Upper lobe of left lung (tissue), 4 donors: ENCODE measurements around the gene STK25.
A peak's percentile ranks its signal among the peaks of the same experiment; 100 is the strongest.

ENCODE experiments used
- CTCF ChIP-seq, 6 experiments: fragments of 450-650 bp in 4 of 6; fragments of 200-600 bp in 2 of 6; sonication (generic) in 2 of 6; IDR thresholded peaks; one replicate each; pipeline ENCODE4 v1.5.1; 2016 to 2019; ENCODE audit warnings: antibody characterized with exemption in 6 of 6
- EP300 ChIP-seq, 4 donors: sonication (generic); formaldehyde crosslinking; IDR thresholded peaks; one replicate each; pipeline ENCODE4 v1.5.1; 2017; ENCODE audit warnings: antibody characterized with exemption in 4 of 4, control low read depth in 2 of 4
- POLR2A ChIP-seq, 4 donors: fragments of 450-650 bp; IDR thresholded peaks; one replicate each; pipeline ENCODE4 v1.5.1; 2016 to 2017; ENCODE audit warnings: antibody characterized with exemption in 4 of 4, mild to moderate bottlenecking in 2 of 4
- POLR2AphosphoS5 ChIP-seq, 2 donors: sonication (generic); formaldehyde crosslinking; IDR thresholded peaks; one replicate each; pipeline ENCODE4 v1.5.1; 2017; ENCODE audit warnings: antibody characterized with exemption in 2 of 2

- peak in 1 of 6 experiments; percentile 19 for TF ChIP-seq CTCF (IDR thresholded peaks at IDR 0.05)
- peak in 3 of 4 donors; percentile 53 to 78 (median 68) for TF ChIP-seq POLR2A (IDR thresholded peaks at IDR 0.05)
- peak; percentile 62 to 85 for TF ChIP-seq POLR2AphosphoS5 (IDR thresholded peaks at IDR 0.05)
- no peak for TF ChIP-seq EP300 (IDR thresholded peaks at IDR 0.05)
Observed at GRCh38 chr2:241508240-241509154, at the start of gene STK25.
